DMS153 treated with DMSO at 0.1 percent for 48 hours (cell line): ENCODE data around the gene GDF7.
A peak's percentile ranks its signal among the peaks of the same experiment; 100 is the strongest.

Source experiments
- DNase-seq: peaks from one replicate; lab custom pipeline; 2025; ENCODE audit not compliant: unreplicated experiment; lab: John Stamatoyannopoulos, UW

Gene GDF7

DNA sequence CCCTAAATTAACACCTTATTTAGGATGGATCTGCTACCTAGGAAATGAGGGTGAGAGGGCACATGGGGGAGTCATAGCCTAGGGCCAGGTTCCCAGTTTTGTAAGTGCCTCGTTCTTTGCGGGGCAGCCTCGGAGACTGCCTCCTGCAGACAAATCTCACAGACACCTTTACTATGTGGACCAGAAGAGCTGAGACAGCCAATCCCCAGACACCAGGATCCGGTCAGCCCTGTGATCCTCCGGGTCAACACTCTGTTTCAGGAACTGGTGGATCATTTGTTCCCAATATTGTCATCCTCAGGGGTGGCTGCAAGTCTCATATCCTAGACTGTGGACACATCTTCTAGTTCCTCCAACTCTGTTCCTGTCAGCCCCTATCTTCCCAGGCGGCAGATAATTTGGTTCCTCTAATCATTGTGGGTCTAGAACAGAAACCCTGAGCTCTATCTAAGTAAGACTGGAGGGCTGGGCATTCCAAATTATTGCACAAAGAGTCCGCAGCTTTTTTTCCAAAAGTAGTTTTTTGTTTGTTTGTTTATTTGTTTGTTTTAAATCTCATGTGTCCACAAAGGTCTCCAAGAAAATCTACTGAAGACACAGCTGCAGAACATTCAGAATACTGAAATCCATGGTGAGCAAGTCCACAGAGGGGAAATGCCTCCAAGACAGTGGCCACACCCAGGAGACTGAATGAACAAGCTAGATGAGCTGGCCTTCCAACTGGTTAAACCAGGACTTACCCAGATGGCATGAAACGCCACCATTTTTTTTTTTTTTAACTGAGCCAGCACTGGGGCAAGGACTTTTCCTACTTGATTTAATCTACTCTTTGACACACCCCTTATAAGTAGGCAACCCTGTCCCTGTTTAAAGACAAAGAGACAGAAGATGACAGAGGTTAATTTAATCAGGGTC, 6.2 kb upstream of the GDF7 start:
- no peak for DNase-seq

DNA sequence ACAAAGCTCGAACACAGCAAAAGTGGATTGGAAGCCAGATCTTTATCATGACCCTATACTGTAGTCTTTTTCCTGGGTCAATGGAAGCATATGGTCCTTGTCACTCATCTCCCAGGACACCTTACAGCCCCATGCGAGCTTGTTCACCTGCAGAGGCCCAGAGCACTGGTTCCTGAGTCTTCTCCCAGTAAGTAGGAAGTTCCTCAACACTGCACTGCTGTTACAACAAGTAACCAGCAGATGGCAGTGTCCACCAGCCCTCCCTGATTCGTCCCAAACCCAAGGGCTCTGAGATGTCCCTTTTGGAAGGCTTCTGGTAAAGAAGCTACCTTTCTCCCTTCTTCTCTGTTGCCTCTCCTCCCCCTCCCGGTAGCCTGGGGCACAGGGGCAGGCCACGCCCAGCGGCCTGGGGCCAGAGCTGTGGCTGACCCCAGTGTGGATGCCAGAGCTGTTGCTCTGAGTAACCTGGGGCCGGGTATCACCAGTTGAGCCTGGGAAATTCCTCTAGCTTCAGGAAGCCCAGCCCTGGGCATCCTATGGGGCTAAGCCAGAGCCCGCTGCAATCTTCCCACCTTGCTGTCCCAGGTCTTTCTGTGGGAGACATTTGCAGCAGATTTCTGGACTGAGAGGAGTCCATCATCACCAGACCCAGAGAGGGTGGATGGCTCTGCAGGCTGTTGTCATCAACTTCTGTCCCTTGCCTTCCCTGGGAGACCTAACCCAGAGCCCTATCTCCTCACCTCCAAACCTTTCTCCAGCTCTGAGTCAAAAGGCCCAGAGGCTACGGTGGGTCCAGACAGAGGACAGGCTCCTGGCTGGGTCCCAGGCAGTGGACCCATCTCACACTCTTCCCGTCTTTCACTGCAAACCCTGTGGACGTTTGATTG, 5.3 kb upstream of the GDF7 start:
- DNase-seq = peak; percentile 46

DNA sequence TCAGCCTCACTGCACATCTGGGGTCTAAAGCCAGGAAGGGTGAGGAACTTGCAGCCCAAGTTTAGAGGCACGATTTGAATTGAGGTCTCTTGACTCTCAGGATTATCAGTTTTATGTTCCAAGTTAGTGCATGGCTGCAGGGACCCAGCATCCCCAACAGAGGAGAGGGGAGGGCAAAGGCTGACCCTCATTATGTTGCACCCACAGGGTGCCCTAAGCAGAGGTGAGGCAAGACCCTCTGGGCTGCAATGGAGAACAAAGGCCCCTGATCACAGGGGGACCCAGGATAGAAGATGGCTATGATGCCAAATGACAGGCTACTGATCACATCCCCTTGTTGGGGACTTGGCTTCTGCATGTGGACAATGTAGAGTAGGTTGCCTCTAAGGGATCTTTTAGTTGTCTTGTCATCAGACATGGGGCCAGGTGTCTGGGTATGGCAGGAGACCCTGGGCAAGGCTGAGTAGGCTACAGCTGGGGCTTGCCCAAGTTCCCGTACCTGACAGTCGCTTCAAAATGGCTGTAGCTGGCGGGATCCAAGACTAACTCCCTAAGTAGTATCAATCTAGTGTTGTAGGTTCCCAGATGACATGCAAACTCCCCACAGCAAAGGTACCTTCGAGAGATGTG, 4.5 kb upstream of the GDF7 start:
- no peak for DNase-seq

DNA sequence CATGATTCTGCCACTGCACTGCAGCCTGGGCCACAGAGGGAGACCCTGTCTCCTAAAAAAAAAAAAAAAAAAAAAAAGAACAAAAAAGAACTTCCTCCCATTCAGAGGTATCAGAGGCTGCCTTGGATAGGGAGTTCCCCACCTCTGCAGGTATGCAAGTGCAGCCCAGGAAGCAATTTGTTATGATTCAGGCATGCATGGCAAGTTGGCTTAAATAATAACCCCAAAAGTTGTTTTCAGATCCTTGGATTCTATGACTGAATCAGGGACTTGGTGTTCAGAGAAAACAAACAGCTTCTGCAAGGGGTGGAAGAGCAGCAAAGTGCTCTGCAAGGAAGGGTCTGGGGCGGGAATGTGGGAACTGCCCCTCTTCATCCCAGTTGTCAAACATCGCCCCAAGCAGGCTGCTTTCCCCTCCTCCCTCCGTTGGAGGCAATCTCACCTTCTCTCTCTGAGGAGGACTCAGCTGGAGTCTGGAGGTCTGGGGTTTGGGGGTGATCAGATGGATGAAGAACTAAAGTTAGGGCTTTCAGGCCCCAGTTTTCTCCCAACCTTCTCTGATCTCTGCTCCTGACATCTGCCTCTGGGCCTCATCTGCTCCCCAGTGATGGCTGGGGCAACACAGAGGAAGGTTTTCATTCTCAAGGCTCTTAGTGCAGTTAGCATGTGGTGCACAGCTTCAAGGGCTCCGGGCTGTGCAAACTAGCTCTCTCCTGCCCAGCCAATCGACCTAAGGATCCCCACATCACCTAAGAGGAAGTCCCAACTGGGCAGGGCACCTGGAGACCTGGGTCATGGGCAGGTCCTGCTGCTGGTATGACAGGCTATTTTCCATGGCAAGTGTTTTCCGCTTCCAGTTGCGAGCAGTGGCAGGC, 3.5 kb upstream of the GDF7 start:
- DNase-seq = no peak

DNA sequence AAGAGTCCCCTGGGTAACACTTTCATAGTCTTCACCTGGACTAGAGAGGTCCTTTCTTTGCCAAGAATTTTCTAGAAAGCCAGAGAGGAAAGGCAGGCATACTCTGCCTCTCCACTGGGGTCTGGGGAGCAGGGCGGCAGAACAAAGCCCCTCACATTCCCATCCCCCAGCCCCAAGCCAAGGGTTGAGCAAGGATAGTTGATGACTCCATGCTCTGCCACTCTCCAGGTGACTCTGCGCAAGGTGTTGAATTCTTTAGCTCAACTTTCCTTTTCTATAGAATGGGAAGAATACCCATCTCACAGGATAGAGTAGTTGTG, 2.9 kb upstream of the GDF7 start:
- no peak for DNase-seq

DNA sequence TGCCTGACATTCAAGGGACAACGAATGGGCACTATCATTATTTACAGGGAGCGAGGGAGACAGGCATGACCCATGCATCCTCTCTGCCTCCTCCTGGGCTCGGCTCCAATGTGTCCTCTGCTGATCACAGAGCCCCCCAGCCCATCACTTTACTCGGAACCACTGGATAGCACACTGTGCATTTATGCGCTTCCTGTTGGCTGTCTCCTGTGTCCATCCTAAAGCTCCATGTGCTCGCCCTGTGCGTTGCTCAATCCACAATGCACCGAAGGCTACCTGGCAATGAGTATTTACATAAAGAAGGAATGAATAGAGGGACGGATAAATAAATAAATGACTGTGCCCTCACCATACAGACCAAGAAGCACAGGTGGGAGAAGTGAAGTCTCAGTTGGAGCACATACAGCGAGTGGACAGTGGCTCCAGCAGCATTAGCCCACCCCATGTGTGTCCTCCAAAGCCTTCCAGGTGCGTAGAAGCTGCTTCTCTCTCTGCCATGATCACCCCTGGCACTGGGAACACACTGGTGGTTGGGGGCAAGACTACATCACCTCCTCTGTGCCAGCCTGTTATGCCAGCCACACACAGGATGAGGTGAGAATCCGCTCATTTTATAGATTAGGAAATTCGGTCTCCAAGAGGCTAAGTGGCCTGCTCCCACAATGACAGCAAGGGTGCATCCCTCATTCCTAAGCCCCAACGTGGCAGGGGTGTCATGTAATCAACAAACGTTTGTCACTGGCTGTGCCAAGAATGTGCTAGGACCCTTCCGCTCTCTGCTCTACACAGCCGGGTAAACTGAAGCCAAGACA, 2.3 kb upstream of the GDF7 start:
- DNase-seq = no peak

DNA sequence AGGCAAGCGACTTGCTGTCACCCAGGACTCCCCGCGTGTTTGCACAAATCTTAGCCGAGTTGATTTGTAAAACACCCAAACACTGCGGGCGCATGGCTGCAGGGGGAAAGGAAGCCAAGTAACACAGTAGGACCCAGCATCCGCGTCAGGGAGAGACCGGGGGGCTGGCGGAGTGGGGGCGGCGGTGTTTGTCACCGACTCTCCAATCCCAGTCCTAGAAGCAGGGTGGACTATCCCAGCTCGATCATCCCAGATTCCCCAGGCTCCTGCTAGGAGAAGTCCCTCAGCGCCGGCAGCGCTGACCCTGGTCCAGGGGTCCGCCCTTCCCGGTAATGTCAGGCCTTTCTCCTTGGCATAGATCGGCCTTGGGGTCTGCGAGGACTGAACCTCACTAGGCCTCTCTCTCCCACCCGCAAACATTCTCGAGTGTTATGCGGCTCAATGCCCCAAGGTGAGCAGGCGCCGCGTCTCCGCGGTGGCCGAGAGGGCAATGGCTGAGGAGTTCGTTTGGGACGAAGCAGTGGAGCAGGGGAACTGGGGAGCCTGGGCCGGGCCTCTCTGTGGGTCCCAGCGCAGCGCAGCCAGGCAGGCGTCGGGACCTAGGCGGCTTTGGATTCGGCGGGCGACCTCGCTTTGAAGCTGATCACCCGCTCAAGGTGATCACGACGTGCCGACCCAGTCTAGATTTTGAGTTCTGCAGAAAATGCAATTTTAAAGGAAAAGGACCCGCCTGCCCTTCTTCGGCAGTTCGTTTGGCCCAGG, 1.5 kb upstream of the GDF7 start:
- DNase-seq = no peak

DNA sequence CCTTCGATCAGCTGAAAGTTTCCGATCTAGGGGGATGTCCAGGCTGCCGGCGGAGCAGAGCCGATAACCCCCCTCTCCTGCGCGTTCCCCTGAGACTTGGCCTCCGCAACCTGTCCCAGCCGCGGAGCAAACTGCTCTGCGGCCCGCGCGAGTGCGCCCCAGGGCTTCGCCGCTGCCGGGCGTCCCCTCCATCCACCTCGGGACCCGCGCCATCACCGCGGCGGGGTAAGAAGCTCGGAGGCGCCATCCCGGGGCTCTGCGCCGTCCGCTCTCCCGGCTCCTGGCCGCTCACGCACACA, 990 bp upstream of the GDF7 start:
- DNase-seq = no peak

DNA sequence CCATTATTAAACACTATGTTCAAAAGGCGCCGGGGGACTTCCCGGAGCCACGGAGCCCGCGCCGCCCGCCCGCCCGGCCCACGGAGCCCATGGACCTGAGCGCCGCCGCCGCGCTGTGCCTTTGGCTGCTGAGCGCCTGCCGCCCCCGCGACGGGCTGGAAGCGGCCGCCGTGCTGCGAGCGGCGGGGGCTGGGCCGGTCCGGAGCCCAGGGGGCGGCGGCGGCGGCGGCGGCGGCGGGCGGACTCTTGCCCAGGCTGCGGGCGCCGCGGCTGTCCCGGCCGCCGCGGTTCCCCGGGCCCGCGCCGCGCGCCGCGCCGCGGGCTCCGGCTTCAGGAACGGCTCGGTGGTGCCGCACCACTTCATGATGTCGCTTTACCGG, 197 bp downstream of the GDF7 start:
- DNase-seq = no peak

DNA sequence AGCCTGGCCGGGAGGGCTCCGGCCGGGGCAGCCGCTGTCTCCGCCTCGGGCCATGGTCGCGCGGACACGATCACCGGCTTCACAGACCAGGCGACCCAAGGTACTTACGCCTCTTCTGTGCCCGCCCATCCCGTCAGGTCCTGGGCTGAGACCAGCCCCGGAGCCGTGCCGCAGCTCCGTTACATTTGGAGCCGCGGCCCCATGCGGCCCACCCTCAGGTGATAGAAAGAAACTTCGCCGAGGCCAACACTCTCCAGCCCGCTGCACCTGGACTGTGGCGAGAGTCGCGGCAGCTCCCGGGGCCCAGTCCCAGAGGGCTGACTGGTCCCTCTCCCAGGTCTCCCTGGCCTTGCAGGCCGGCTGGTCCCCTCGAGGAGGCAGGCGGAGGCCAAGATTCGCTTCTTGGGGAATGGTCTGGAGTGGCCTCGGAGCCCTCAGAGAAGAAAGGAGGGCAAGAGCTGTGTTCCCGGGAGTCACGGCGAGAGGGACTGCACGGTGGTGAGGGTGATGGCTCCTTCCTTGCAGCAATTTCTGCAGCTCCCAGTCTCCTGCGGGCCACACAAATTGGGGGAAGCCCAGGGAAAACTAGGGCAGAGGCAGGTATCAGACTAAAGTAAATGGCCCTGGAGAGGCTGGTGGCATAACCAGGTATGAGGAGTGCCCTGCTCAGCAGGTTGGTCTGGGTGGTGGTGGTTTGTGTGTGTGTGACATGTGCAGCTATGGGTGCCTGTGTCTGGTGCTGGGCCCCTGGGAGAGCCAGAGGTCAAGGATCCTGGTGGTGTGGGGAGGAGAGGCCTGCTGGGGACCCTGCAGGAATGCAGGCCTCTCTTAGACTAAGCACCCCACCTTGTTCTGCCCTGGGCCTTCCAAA, 822 bp downstream of the GDF7 start:
- DNase-seq = no peak

DNA sequence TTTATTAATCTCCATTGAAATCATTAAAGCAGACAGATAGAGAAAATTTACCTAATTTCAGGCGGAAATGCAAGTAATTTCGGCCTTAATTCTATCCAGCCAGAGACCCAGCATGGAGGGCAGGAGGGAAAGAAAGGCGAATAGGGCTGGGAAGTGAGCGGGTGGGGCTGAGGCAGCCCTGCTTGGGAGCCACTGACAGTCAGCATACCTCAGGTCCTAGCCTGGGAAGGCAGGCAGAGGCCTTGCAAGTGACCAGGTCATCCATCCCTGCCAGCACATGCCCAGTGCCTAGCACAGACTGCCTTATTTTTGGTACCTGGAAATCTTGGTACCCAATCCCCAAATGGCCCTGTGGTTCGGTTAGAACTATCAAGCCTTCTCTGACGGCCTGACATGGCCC, 1.5 kb downstream of the GDF7 start:
- DNase-seq = no peak

DNA sequence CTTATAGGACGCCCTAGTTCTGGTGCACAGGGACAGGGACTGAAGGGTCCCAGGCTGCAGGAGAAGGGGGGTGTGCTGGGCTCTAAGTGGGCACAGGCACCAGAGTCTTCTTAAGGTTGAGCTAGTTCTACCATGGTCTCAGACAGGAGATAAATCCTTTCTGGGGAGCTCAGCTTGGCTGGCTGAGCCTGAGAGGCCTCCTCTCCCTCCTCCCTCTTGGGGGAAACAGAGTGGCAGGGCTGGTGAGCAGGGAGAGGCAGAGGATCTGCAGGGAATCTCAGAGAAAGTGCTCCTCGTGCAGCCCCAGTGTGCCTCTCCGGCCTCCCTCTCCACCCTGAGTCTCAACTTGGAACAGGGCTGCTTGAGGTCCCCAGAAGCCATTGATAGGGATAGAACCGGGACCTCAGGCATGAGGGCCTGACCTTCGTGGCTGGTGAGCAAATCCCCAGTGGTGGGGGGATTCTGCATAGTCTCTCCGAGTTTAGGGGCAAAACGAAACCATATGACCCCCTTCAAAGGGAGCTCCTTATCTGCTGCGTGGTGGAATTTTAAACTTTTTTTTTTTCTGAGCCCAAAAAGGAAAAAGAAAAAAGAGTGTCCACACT, 2.0 kb downstream of the GDF7 start:
- no peak for DNase-seq

DNA sequence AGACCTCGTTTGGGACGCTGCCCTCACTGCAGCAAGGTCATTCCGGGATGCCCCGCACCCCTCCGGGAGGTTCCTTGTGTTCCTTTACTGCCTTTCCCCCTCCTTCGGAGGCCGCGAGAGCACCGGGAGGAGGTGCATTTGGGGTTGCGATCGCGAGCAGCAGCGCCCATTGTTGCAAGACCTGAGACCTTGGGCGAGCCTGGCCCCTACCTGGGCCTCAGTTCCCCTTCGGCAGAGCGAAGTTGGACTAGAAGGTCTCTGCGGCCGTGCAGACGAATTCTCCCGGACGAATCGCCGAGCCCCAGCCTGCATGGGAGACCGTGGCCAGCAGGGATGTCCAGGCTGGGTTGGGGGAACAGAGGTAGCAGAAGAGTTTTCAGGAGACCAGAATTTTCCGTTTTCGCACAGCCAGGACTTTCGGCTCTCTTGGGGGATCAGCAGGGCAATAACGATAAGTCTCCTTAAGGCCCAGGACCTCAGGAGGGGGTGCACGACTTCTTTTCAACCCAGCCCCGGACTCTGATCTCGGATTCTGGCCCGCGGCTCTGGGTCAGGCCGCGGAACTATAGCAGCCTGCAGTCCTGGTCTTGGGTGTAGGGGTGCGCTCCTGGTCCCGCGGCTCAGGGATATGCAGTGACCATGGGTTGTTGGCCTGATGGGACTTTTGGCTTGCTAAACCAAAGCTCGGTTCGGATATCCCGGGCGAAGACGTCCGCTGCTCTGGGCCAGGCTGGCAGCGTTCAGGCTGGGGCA, 2.8 kb downstream of the GDF7 start:
- DNase-seq = no peak

DNA sequence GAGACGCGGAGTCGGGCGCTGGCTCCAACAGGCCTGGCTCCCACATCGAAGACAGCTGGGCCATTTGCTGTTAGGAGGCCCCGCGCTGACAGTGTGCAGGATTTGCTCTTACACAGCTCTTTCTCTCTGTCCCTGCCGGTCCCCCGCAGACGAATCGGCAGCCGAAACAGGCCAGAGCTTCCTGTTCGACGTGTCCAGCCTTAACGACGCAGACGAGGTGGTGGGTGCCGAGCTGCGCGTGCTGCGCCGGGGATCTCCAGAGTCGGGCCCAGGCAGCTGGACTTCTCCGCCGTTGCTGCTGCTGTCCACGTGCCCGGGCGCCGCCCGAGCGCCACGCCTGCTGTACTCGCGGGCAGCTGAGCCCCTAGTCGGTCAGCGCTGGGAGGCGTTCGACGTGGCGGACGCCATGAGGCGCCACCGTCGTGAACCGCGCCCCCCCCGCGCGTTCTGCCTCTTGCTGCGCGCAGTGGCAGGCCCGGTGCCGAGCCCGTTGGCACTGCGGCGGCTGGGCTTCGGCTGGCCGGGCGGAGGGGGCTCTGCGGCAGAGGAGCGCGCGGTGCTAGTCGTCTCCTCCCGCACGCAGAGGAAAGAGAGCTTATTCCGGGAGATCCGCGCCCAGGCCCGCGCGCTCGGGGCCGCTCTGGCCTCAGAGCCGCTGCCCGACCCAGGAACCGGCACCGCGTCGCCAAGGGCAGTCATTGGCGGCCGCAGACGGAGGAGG, 3.5 kb downstream of the GDF7 start:
- DNase-seq = no peak

DNA sequence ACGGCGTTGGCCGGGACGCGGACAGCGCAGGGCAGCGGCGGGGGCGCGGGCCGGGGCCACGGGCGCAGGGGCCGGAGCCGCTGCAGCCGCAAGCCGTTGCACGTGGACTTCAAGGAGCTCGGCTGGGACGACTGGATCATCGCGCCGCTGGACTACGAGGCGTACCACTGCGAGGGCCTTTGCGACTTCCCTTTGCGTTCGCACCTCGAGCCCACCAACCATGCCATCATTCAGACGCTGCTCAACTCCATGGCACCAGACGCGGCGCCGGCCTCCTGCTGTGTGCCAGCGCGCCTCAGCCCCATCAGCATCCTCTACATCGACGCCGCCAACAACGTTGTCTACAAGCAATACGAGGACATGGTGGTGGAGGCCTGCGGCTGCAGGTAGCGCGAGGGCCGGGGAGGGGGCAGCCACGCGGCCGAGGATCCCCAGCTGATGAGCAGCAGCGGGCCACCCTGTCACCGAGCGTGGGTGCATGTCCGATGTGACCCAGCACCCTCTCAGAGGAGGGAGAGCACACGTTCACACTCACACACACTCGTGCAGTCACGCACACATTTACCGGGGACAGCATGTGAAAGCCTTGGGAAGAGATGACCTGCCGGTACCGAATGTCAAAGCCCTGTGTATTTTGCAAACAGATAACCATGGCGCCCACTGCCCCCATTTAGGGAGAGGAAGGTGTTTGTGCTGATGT, 4.2 kb downstream of the GDF7 start:
- no peak for DNase-seq

DNA sequence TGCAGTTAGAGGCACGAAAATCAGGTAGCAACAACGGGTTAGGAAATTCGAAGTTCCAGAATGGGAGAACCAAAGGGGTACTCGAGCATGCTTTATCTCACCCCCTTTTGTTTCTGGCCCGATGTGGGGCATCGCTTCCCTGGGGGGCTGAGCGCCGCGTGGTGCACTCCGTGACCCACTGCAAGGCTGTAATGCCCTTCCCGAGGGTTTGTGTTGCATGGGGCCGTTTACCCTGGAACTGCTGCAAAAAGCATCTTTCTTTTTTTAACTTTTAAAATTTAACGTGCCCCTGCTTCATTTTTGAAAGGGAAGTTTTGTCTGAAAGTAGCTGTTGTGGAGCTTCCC, 4.8 kb downstream of the GDF7 start:
- DNase-seq = no peak
